ENCODE measurements around the gene RPS6KB2. TPM values are rescaled to one million over a fixed set of nuclear protein-coding genes. Genes with fewer than 3 reads are reported as not detected.

RPS6KB2 gene
- total RNA-seq, 2 donors from 2014 or later: 54.5 to 72.9 TPM

GRCh38 chr11:67482275-67482826 is 54.1 kb downstream of the RPS6KB2 start:
- Histone ChIP-seq H3K36me3 (no peaks in the 10 kb centered on the region), H3K27me3 (replicated peaks; ENCODE audit: insufficient read depth) (no peaks in the 10 kb centered on the region), H3K4me1 (replicated peaks) (peaks cover 6% of the 10 kb centered on the region), H3K27ac (peak overlapping the region; percentile 77 to 85), H3K4me3 (peak overlapping the region; percentile 45 to 46), H3K9me3 (no peaks in the 10 kb centered on the region)
- DNase-seq (ENCODE audit: low spot score): no peak
- 46% methylated on average over 19 of the region's 19 CpGs for WGBS
- TF ChIP-seq, protein P1, sequence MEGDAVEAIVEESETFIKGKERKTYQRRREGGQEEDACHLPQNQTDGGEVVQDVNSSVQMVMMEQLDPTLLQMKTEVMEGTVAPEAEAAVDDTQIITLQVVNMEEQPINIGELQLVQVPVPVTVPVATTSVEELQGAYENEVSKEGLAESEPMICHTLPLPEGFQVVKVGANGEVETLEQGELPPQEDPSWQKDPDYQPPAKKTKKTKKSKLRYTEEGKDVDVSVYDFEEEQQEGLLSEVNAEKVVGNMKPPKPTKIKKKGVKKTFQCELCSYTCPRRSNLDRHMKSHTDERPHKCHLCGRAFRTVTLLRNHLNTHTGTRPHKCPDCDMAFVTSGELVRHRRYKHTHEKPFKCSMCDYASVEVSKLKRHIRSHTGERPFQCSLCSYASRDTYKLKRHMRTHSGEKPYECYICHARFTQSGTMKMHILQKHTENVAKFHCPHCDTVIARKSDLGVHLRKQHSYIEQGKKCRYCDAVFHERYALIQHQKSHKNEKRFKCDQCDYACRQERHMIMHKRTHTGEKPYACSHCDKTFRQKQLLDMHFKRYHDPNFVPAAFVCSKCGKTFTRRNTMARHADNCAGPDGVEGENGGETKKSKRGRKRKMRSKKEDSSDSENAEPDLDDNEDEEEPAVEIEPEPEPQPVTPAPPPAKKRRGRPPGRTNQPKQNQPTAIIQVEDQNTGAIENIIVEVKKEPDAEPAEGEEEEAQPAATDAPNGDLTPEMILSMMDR (IDR thresholded peaks at IDR 0.05): no peak
- TF ChIP-seq POLR2AphosphoS5 (IDR thresholded peaks at IDR 0.05) (no peak), POLR2A (IDR thresholded peaks at IDR 0.05) (no peak)
- intact Hi-C loops (cut with DNase I): no loop called here

DNA sequence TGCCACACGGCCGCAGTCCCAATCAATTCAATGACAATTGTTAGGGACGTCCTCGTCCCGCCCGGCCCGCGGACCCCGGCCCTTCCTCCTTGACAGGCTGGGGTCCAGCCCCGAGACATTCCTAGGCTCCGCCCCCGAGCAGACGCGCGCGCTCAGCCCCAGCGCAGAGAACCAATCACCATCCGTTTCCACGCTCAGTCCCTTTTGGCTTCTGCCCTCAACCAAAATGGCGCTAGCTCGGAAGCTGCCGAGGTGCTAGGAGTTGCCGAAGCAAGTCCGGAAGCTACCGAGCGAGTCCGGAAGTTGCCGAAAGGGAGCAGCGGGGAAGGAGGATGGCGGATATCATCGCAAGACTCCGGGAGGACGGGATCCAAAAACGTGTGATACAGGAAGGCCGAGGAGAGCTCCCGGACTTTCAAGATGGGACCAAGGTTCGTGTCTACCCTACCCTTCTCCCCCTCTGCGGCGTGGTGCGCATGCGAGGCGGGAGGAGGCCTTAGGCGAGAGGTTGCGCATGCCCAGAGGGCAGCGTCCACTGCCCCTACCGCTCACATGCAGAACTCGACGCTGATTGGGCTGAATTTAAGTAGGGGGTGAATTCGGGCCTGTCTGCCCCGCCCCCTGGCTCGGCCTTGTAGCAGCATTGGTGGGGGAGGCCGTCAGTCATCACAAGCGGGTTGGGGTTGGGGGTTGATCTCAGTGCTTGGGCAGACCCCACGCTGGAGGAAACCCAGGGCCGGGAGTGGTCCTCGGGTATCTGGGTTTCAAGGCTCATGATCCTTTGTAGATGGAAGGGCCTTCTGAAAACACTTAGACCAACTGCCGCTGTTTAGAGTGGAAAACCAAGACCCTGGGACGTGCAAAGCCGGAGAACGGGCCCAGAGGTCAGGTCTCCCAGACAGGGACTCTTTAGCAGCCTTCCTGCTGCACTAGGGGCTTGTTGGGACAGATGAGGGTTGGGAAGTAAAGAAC is 54.8 kb downstream of the RPS6KB2 start, which contains the start of gene AIP:
TSS of gene AIP (plus strand) at position 200 of the 972 bp plus-strand sequence. CDS start at position 333, 133 bp downstream.
- no peaks in the 10 kb centered on the region for H3K27me3 ChIP-seq (replicated peaks; ENCODE audit: insufficient read depth)
- intact Hi-C loops (cut with DNase I): no loop called here
- DNase-seq (ENCODE audit: low spot score): peak; percentile 97
- WGBS: 9% methylated on average over 60 of the region's 60 CpGs
- no peaks in the 10 kb centered on the region for H3K9me3 ChIP-seq
- peak within 1 kb of the TSS; percentile 45 to 46 for H3K4me3 ChIP-seq
- TF ChIP-seq POLR2AphosphoS5 (IDR thresholded peaks at IDR 0.05): peak; percentile 99
- TF ChIP-seq POLR2A (IDR thresholded peaks at IDR 0.05): peak; percentile 70
- TF ChIP-seq, protein P1 (IDR thresholded peaks at IDR 0.05): peak in 2 of 4 experiments; percentile 34 to 44
- H3K27ac ChIP-seq: peak within 1 kb of the TSS; percentile 77 to 85
- no peaks in the 10 kb centered on the region for H3K36me3 ChIP-seq
- peaks cover 6% of the 10 kb centered on the region for H3K4me1 ChIP-seq (replicated peaks)

DNA sequence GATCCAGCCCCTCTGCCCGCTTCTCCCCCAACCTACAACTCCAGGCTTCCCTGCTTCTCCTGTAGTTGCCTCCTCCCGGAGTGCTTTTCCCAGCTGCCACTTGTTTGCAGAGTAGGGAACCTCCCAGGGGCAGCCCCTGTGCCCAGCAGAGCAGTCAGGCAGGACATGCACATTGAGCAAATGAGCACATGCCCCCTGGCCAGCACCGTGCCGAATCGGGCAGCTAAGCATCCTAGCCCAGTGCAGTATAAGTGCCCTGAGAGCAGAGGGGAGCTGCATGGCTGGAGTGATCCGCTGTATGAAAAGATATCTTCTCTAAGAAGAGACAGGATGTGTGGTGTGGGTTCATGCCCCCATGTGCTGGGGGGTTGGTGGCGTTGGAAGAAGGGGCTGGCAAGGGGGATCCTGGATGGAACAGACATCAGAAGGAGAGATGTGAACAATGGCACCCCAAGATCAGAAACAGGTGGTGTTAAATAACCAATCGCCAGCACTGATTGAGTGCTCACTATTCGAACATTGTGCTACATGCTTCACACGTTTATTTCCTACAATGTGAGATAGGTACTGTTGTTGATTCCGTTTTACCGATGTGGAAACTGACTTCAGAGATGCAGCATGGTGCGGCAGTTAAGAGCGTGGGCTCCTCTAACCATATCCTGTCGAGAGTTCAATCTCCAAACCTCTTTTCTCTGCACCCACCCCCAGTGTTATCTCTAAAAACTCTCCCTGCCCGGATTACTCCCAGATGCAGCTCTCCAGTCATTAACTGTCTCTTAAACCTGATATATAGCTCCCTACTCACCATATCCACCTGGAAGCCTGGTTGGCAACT is 55.8 kb downstream of the RPS6KB2 start:
- no peak for DNase-seq (ENCODE audit: low spot score)
- Histone ChIP-seq H3K27me3 (replicated peaks; ENCODE audit: insufficient read depth) (no peaks in the 10 kb centered on the region), H3K27ac (no peak overlapping the region)

GRCh38 chr11:67484847-67485311 is 56.6 kb downstream of the RPS6KB2 start:
- peaks cover 6% of the 10 kb centered on the region for H3K4me1 ChIP-seq (replicated peaks)
- WGBS: 71% methylated on average over 11 of the region's 11 CpGs
- no peak overlapping the region for H3K4me3 ChIP-seq
- TF ChIP-seq, protein P1 (IDR thresholded peaks at IDR 0.05): no peak
- TF ChIP-seq POLR2A (IDR thresholded peaks at IDR 0.05) (no peak), POLR2AphosphoS5 (IDR thresholded peaks at IDR 0.05) (no peak)
- no peaks in the 10 kb centered on the region for H3K36me3 ChIP-seq
- no peak for DNase-seq (ENCODE audit: low spot score)
- H3K9me3 ChIP-seq: no peaks in the 10 kb centered on the region
- H3K27me3 ChIP-seq (replicated peaks; ENCODE audit: insufficient read depth): no peaks in the 10 kb centered on the region
- intact Hi-C loops (cut with DNase I): no loop called here
- H3K27ac ChIP-seq: no peak overlapping the region

More for the DNA sequence above, 55.8 kb downstream of the RPS6KB2 start:
- Histone ChIP-seq H3K36me3 (no peaks in the 10 kb centered on the region), H3K9me3 (no peaks in the 10 kb centered on the region), H3K4me3 (peak overlapping the region; percentile 45 to 46), H3K4me1 (replicated peaks) (peaks cover 6% of the 10 kb centered on the region)
- intact Hi-C loops (cut with DNase I): no loop called here
- WGBS: 86% methylated on average over 16 of the region's 16 CpGs
- TF ChIP-seq POLR2A (IDR thresholded peaks at IDR 0.05) (no peak), POLR2AphosphoS5 (IDR thresholded peaks at IDR 0.05) (no peak)
- TF ChIP-seq, protein P1 (IDR thresholded peaks at IDR 0.05): no peak

Small RNA genes lying within 50 kb of the gene (small RNA-seq; reads per million reads assigned to genes)
- 0 reads per million in 2 donors for gene RNU6-1238P

Other genes starting within 250 kb of the RPS6KB2 start
- gene GRK2, start 162.0 kb upstream of the RPS6KB2 start, total RNA-seq: 100 to 1,000 TPM; 102 to 111 TPM
- gene ANKRD13D, start 139.2 kb upstream of the RPS6KB2 start, total RNA-seq: 10 to 100 TPM; 35.9 to 75.3 TPM
- gene SSH3, start 125.0 kb upstream of the RPS6KB2 start, total RNA-seq: 100 to 1,000 TPM in 1 of 2 donors, 10 to 100 TPM in 1; 70.9 to 101 TPM
- 100 to 1,000 TPM in 1 of 2 donors, 10 to 100 TPM in 1; 95.1 to 145 TPM for gene POLD4, start 74.9 kb upstream of the RPS6KB2 start, total RNA-seq
- 1 to 10 TPM; 2.5 to 2.6 TPM for gene CLCF1, start 54.9 kb upstream of the RPS6KB2 start, total RNA-seq
- 10 to 100 TPM; 30.2 to 49.4 TPM for gene RAD9A, start 36.5 kb upstream of the RPS6KB2 start, total RNA-seq
- gene PPP1CA, start 26.6 kb upstream of the RPS6KB2 start, total RNA-seq: 100 to 1,000 TPM; 168 to 215 TPM
- 1 to 10 TPM; 3.7 to 6.5 TPM for gene TBC1D10C, start 24.4 kb upstream of the RPS6KB2 start, total RNA-seq
- gene CARNS1, start 12.8 kb upstream of the RPS6KB2 start, total RNA-seq: 1 to 10 TPM in 1 of 2 donors, under 1 TPM in 1; 0.91 to 1.0 TPM
- 1 to 10 TPM; 2.9 to 5.9 TPM for gene PTPRCAP, start 9.2 kb downstream of the RPS6KB2 start, total RNA-seq
- 100 to 1,000 TPM; 106 to 184 TPM for gene CORO1B, start 15.0 kb downstream of the RPS6KB2 start, total RNA-seq
- not detected for gene GPR152, start 24.2 kb downstream of the RPS6KB2 start, total RNA-seq
- gene CABP4, start 26.9 kb downstream of the RPS6KB2 start, total RNA-seq: 1 to 10 TPM; 4.3 to 6.1 TPM
- 100 to 1,000 TPM; 106 to 402 TPM for gene TMEM134, start 40.8 kb downstream of the RPS6KB2 start, total RNA-seq
- gene AIP, start 54.5 kb downstream of the RPS6KB2 start, total RNA-seq: 10 to 100 TPM; 63.7 to 93.7 TPM
- 10 to 100 TPM; 19.3 to 26.9 TPM for gene PITPNM1, start 76.9 kb downstream of the RPS6KB2 start, total RNA-seq
- gene CDK2AP2, start 79.7 kb downstream of the RPS6KB2 start, total RNA-seq: 10 to 100 TPM; 57.1 to 91.9 TPM
- not detected for gene CABP2, start 95.0 kb downstream of the RPS6KB2 start, total RNA-seq
- gene GSTP1, start 155.3 kb downstream of the RPS6KB2 start, total RNA-seq: 100 to 1,000 TPM; 540 to 577 TPM
- 100 to 1,000 TPM; 190 to 260 TPM for gene NDUFV1, start 178.4 kb downstream of the RPS6KB2 start, total RNA-seq
- 10 to 100 TPM in 1 of 2 donors, 1 to 10 TPM in 1; 7.2 to 29.2 TPM for gene NUDT8, start 201.4 kb downstream of the RPS6KB2 start, total RNA-seq
- gene TBX10, start 211.3 kb downstream of the RPS6KB2 start, total RNA-seq: not detected
- gene ACY3, start 222.2 kb downstream of the RPS6KB2 start, total RNA-seq: 1 to 10 TPM in 1 of 2 donors, not detected in 1; 1.7 TPM
- gene ALDH3B2, start 246.1 kb downstream of the RPS6KB2 start, total RNA-seq: 1 to 10 TPM; 1.8 to 4.4 TPM

All from prostate gland (tissue), 2 donors.